Adrenal gland (tissue), 5 donors: Measurements from ENCODE around the gene SF3B1.

ENCODE experiments used
- POLR2A ChIP-seq, 2 donors: fragments of 450-650 bp; IDR thresholded peaks; one replicate each; pipeline ENCODE4 v1.6.1; 2017; ENCODE audit warnings: antibody characterized with exemption in 2 of 2, mild to moderate bottlenecking in 2 of 2, moderate library complexity in 1 of 2
- TF ChIP-seq, protein P1 (sequence below), 6 experiments: fragments of 450-650 bp in 4 of 6; fragments of 200-600 bp in 2 of 6; sonication (generic) in 1 of 6; IDR thresholded peaks; 1 replicate in 5 of 6; 2 replicates in 1 of 6; pipeline versions ENCODE4 v1.5.1 to v1.8.0; 2016 to 2021; ENCODE audit warnings: antibody characterized with exemption in 6 of 6, mild to moderate bottlenecking in 2 of 6, moderate library complexity in 1 of 6
- donor health status: DM: no; HTN: no; CAD: no.

DNA sequence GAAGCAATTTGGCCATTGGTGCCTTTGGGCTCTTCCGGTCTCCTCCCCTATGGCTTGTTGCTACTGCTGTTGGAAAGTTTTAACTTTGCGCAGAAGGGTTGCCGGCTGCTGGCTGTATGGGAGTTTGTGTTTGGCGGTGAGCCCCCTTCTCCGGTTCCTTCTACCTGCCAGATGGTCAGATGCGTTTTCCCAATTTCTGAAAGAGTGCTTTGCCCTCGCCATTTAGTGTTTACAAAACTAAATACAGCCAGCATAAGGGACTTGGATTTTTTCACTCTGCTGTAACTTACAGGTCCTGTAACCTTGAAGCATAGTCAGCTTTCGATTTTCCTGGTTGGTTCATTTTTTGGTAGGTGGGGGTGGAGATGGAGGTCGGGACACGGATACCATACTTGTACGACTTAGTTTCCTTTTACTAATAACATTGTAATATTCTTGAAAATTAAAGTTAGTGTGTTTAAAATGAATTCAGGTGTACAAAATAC lies 19.1 kb upstream of the SF3B1 start:
- TF ChIP-seq, protein P1, sequence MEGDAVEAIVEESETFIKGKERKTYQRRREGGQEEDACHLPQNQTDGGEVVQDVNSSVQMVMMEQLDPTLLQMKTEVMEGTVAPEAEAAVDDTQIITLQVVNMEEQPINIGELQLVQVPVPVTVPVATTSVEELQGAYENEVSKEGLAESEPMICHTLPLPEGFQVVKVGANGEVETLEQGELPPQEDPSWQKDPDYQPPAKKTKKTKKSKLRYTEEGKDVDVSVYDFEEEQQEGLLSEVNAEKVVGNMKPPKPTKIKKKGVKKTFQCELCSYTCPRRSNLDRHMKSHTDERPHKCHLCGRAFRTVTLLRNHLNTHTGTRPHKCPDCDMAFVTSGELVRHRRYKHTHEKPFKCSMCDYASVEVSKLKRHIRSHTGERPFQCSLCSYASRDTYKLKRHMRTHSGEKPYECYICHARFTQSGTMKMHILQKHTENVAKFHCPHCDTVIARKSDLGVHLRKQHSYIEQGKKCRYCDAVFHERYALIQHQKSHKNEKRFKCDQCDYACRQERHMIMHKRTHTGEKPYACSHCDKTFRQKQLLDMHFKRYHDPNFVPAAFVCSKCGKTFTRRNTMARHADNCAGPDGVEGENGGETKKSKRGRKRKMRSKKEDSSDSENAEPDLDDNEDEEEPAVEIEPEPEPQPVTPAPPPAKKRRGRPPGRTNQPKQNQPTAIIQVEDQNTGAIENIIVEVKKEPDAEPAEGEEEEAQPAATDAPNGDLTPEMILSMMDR (IDR thresholded peaks at IDR 0.05) = no peak
- TF ChIP-seq POLR2A (IDR thresholded peaks at IDR 0.05) = peak; percentile 59 to 93
